ENCODE measurements around the gene R3HDM2.

DNA sequence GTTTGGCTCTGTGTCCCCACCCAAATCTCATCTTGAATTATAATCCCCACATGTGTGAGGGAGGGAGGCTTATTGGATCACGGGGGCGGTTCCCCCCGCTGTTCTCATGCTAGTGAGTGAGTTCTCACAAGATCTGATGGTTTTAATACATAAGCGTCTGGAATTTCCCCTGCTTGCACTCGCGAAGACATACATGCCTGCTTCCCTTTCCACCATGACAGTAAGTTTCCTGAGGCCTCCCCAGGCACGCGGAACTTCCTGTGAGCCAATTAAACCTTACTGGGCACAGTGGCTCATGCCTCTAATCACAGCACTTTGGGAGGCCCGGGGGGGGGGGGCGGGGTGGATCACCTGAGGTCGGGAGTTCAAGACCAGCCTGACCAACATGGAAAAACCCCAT, 60.8 kb downstream of the R3HDM2 start:
- TF ChIP-seq TAF1 (IDR thresholded peaks at IDR 0.05; ENCODE audit: borderline replicate concordance, insufficient read depth, low read length) (no peak), POLR2AphosphoS5 (IDR thresholded peaks at IDR 0.05; ENCODE audit: low read depth, low read length) (no peak), SIN3A (IDR thresholded peaks at IDR 0.05; ENCODE audit: borderline replicate concordance, insufficient read depth, low read length) (no peak), FOXP2 (optimal IDR thresholded peaks at IDR 0.05; ENCODE audit: borderline replicate concordance, extremely low read depth, extremely low read length, insufficient read depth) (no peak)
- TF ChIP-seq, protein P1, sequence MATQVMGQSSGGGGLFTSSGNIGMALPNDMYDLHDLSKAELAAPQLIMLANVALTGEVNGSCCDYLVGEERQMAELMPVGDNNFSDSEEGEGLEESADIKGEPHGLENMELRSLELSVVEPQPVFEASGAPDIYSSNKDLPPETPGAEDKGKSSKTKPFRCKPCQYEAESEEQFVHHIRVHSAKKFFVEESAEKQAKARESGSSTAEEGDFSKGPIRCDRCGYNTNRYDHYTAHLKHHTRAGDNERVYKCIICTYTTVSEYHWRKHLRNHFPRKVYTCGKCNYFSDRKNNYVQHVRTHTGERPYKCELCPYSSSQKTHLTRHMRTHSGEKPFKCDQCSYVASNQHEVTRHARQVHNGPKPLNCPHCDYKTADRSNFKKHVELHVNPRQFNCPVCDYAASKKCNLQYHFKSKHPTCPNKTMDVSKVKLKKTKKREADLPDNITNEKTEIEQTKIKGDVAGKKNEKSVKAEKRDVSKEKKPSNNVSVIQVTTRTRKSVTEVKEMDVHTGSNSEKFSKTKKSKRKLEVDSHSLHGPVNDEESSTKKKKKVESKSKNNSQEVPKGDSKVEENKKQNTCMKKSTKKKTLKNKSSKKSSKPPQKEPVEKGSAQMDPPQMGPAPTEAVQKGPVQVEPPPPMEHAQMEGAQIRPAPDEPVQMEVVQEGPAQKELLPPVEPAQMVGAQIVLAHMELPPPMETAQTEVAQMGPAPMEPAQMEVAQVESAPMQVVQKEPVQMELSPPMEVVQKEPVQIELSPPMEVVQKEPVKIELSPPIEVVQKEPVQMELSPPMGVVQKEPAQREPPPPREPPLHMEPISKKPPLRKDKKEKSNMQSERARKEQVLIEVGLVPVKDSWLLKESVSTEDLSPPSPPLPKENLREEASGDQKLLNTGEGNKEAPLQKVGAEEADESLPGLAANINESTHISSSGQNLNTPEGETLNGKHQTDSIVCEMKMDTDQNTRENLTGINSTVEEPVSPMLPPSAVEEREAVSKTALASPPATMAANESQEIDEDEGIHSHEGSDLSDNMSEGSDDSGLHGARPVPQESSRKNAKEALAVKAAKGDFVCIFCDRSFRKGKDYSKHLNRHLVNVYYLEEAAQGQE (IDR thresholded peaks at IDR 0.05; ENCODE audit: insufficient read depth in 1 of 2, low read depth in 2 of 2, low read length in 2 of 2), result no peak

Measured in PFSK-1 (cell line).